ENCODE measurements around the gene HIPK2.

The HIPK2 gene

GRCh38 chr7:139679731-139680594, 97.8 kb downstream of the HIPK2 start:
- no peak overlapping the region for H3K4me2 ChIP-seq
- H3K36me3 ChIP-seq (ENCODE audit: insufficient read depth): no peaks in the 10 kb centered on the region
- no peaks in the 10 kb centered on the region for H3K27me3 ChIP-seq (ENCODE audit: insufficient read depth, low read depth)
- no peaks in the 10 kb centered on the region for H3K79me2 ChIP-seq (ENCODE audit: insufficient read depth, low read depth)
- no peak overlapping the region for H2AFZ ChIP-seq (ENCODE audit: low read depth)
- no peak for TF ChIP-seq CTCF (conservative IDR thresholded peaks at IDR 0.05; ENCODE audit: low read depth, low read length)
- H4K20me1 ChIP-seq (ENCODE audit: insufficient read depth): no peaks in the 10 kb centered on the region
- no peak overlapping the region for H3K27ac ChIP-seq
- no peaks in the 10 kb centered on the region for H3K4me1 ChIP-seq (ENCODE audit: low read depth, poor library complexity, severe bottlenecking)
- H3K4me3 ChIP-seq (IDR thresholded peaks at IDR 0.05; ENCODE audit: insufficient read depth, low read depth, low read length): no peak overlapping the region
- H3K9ac ChIP-seq: no peak overlapping the region

GRCh38 chr7:139676390-139676789, 101.4 kb downstream of the HIPK2 start:
- Histone ChIP-seq H4K20me1 (ENCODE audit: insufficient read depth) (no peaks in the 10 kb centered on the region), H3K27ac (no peak overlapping the region), H3K4me2 (no peak overlapping the region), H2AFZ (ENCODE audit: low read depth) (no peak overlapping the region), H3K36me3 (ENCODE audit: insufficient read depth) (no peaks in the 10 kb centered on the region), H3K27me3 (ENCODE audit: insufficient read depth, low read depth) (no peaks in the 10 kb centered on the region), H3K4me3 (IDR thresholded peaks at IDR 0.05; ENCODE audit: insufficient read depth, low read depth, low read length) (no peak overlapping the region), H3K79me2 (ENCODE audit: insufficient read depth, low read depth) (no peaks in the 10 kb centered on the region), H3K4me1 (ENCODE audit: low read depth, poor library complexity, severe bottlenecking) (no peaks in the 10 kb centered on the region), H3K9ac (no peak overlapping the region)
- no peak for TF ChIP-seq CTCF (conservative IDR thresholded peaks at IDR 0.05; ENCODE audit: low read depth, low read length)

GRCh38 chr7:139675127-139676125, 102.4 kb downstream of the HIPK2 start:
- Histone ChIP-seq H3K36me3 (ENCODE audit: insufficient read depth) (no peaks in the 10 kb centered on the region), H3K4me2 (no peak overlapping the region), H3K4me3 (IDR thresholded peaks at IDR 0.05; ENCODE audit: insufficient read depth, low read depth, low read length) (no peak overlapping the region), H3K4me1 (ENCODE audit: low read depth, poor library complexity, severe bottlenecking) (no peaks in the 10 kb centered on the region), H3K9ac (no peak overlapping the region), H3K79me2 (ENCODE audit: insufficient read depth, low read depth) (no peaks in the 10 kb centered on the region), H2AFZ (ENCODE audit: low read depth) (no peak overlapping the region), H4K20me1 (ENCODE audit: insufficient read depth) (no peaks in the 10 kb centered on the region), H3K27me3 (ENCODE audit: insufficient read depth, low read depth) (no peaks in the 10 kb centered on the region), H3K27ac (no peak overlapping the region)
- TF ChIP-seq CTCF (conservative IDR thresholded peaks at IDR 0.05; ENCODE audit: low read depth, low read length): no peak

GRCh38 chr7:139674752-139675126, 103.1 kb downstream of the HIPK2 start:
- Histone ChIP-seq H3K9ac (no peak overlapping the region), H3K36me3 (ENCODE audit: insufficient read depth) (no peaks in the 10 kb centered on the region), H3K79me2 (ENCODE audit: insufficient read depth, low read depth) (no peaks in the 10 kb centered on the region), H4K20me1 (ENCODE audit: insufficient read depth) (no peaks in the 10 kb centered on the region), H3K4me3 (IDR thresholded peaks at IDR 0.05; ENCODE audit: insufficient read depth, low read depth, low read length) (no peak overlapping the region), H3K27ac (no peak overlapping the region), H3K4me1 (ENCODE audit: low read depth, poor library complexity, severe bottlenecking) (no peaks in the 10 kb centered on the region), H3K27me3 (ENCODE audit: insufficient read depth, low read depth) (no peaks in the 10 kb centered on the region), H3K4me2 (no peak overlapping the region), H2AFZ (ENCODE audit: low read depth) (no peak overlapping the region)
- TF ChIP-seq CTCF (conservative IDR thresholded peaks at IDR 0.05; ENCODE audit: low read depth, low read length): no peak

Data from KMS-11 (cell line).